HUES64 (cell line): ENCODE measurements around the gene SMAD7.
A peak's percentile ranks its signal among the peaks of the same experiment; 100 is the strongest.

Experiments used
- H3K27ac ChIP-seq: 2 replicates; pipeline ENCODE4 v1.7.0; 2013; ENCODE audit warnings: low read depth, low read length, inconsistent platforms
- H3K27me3 ChIP-seq: 2 replicates; pipeline ENCODE4 v1.6.1; 2013; ENCODE audit warnings: mild to moderate bottlenecking, low read length; ENCODE audit not compliant: insufficient read depth
- H3K36me3 ChIP-seq: 2 replicates; pipeline ENCODE4 v1.6.1; 2013; ENCODE audit warnings: mild to moderate bottlenecking, low read length; ENCODE audit not compliant: insufficient read depth
- H3K4me1 ChIP-seq: 2 replicates; pipeline ENCODE4 v1.6.1; 2013; ENCODE audit warnings: mild to moderate bottlenecking, low read length, moderate library complexity; ENCODE audit not compliant: insufficient read depth
- H3K4me3 ChIP-seq: 2 replicates; pipeline ENCODE4 v1.5.1; 2013; ENCODE audit warnings: mild to moderate bottlenecking, low read length, moderate library complexity
- H3K9ac ChIP-seq: 2 replicates; pipeline ENCODE4 v1.6.1; 2013; ENCODE audit warnings: mild to moderate bottlenecking, low read depth, low read length
- H3K9me3 ChIP-seq: 2 replicates; pipeline ENCODE4 v1.6.1; 2013; ENCODE audit warnings: low read depth, low read length; ENCODE audit not compliant: insufficient read depth
- WGBS: fragments of 150-250, 120-280 bp; methylation state at CpG from one replicate; pipeline ENCODE4 v1.1.7; 2013; ENCODE audit warnings: missing lambda C conversion rate; 5-methylcytosine and 5-hydroxymethylcytosine counted together

SMAD7 gene

GRCh38 chr18:48949606-48950535, 894 bp downstream of the SMAD7 start:
- WGBS = under 1% methylated on average over 79 of the region's 79 CpGs
- Histone ChIP-seq H3K27ac (0 out of 2 replicates have a peak overlapping the region, but pooled peaks have one; percentile 4), H3K9ac (peak overlapping the region; percentile 76), H3K9me3 (no peaks in the 10 kb centered on the region), H3K27me3 (peaks cover 13% of the 10 kb centered on the region; the same call in 1 of the 2 replicates), H3K36me3 (peaks cover 25% of the 10 kb centered on the region), H3K4me1 (peaks cover 34% of the 10 kb centered on the region), H3K4me3 (peak overlapping the region; percentile 73)

GRCh38 chr18:48949050-48949605, 1.6 kb downstream of the SMAD7 start:
- Histone ChIP-seq H3K9ac (peak overlapping the region; percentile 76), H3K27ac (no peak overlapping the region; the same call in 1 of the 2 replicates), H3K4me3 (peak overlapping the region; percentile 73), H3K27me3 (peaks cover 12% of the 10 kb centered on the region; the same call in 1 of the 2 replicates), H3K4me1 (peaks cover 39% of the 10 kb centered on the region), H3K9me3 (no peaks in the 10 kb centered on the region), H3K36me3 (peaks cover 29% of the 10 kb centered on the region)
- under 1% methylated on average over 27 of the region's 27 CpGs for WGBS

DNA sequence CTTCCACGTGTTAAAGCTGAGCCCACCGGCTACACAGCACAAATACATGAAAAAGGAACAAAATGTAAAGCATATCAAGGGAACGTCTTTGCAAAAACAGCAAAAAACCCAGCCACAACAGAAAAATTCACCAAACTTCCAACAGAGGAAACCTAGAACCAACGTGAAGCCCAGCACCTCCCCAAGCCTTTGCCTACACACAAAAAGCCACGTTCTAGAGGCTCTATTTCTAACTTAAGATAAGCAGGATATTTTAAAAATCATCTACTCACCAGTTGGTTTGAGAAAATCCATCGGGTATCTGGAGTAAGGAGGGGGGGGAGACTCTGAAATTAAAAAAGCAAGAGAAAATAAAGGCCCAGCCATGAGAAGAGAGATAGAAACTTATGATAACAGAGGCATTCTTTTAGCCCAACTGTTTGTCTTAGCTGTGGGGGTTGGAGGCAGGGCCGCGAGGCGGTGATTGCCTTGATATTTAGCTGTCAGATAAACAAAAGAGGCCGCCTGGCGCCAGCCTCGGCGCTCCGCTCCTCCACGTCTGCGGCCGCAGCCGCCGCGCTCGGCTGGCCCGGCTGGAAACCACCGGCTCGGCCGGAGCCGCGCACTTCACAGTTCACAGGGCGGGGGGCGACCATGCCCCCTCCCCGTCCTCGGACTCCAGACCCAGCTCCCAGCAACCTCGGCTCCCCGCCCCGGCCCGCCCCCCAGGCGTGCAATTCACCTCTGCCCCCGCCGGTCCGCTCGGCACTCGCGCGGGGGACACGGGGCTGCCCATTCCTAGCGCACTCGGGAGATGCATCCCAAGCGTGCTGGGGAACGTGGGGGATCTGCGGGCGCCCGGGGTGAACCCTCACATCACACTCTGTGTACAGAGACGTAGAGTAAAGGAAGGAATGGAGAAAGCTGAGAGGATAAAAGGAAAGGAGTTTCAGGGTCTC, 2.4 kb downstream of the SMAD7 start:
- Histone ChIP-seq H3K27me3 (peaks cover 12% of the 10 kb centered on the region; the same call in 1 of the 2 replicates), H3K9ac (peak overlapping the region; percentile 76), H3K36me3 (peaks cover 32% of the 10 kb centered on the region), H3K9me3 (no peaks in the 10 kb centered on the region), H3K27ac (no peak overlapping the region; the same call in 1 of the 2 replicates), H3K4me3 (peak overlapping the region; percentile 73), H3K4me1 (peaks cover 46% of the 10 kb centered on the region)
- under 1% methylated on average over 49 of the region's 52 CpGs for WGBS

GRCh38 chr18:48947560-48947959, 3.2 kb downstream of the SMAD7 start:
- 55% methylated on average over 3 of the region's 3 CpGs for WGBS
- Histone ChIP-seq H3K4me1 (peaks cover 49% of the 10 kb centered on the region), H3K9ac (no peak overlapping the region), H3K4me3 (peak overlapping the region; percentile 73), H3K27ac (no peak overlapping the region), H3K27me3 (peaks cover 12% of the 10 kb centered on the region; the same call in 1 of the 2 replicates), H3K9me3 (no peaks in the 10 kb centered on the region), H3K36me3 (peaks cover 36% of the 10 kb centered on the region)

DNA sequence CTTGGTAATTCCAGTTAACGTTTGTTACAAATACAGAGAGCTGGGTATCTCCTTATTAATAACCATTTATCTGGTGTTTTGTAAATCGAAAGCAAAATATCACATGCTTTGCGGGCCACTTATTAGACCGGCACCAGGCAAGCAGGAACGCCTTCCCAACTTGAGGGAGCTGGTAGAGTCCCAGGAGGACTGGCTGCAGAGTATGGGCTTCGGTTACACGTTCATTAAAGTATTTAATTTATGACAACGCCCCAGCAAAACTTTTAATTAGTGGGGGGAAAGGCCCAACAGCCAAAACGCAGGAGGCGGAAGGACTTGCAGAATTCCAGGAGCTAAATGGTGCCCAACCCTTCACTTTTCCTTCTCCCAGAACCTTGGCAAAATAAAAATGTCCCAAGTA, 3.7 kb downstream of the SMAD7 start:
- H3K27me3 ChIP-seq = peaks cover 12% of the 10 kb centered on the region; the same call in 1 of the 2 replicates
- H3K27ac ChIP-seq = no peak overlapping the region
- H3K9me3 ChIP-seq = no peaks in the 10 kb centered on the region
- WGBS = 73% methylated on average over 10 of the region's 10 CpGs
- peaks cover 38% of the 10 kb centered on the region for H3K36me3 ChIP-seq
- H3K4me3 ChIP-seq = peak overlapping the region; percentile 73
- H3K9ac ChIP-seq = no peak overlapping the region
- peaks cover 52% of the 10 kb centered on the region for H3K4me1 ChIP-seq

- Histone ChIP-seq H3K27me3 (peaks cover 12% of the 10 kb centered on the region; the same call in 1 of the 2 replicates), H3K4me1 (peaks cover 59% of the 10 kb centered on the region), H3K27ac (no peak overlapping the region), H3K36me3 (peaks cover 45% of the 10 kb centered on the region), H3K9me3 (no peaks in the 10 kb centered on the region), H3K9ac (no peak overlapping the region), H3K4me3 (peak overlapping the region; percentile 73)
- WGBS = 63% methylated on average over 8 of the region's 8 CpGs
These were observed 4.4 kb downstream of the SMAD7 start for GRCh38 chr18:48946329-48946835.

DNA sequence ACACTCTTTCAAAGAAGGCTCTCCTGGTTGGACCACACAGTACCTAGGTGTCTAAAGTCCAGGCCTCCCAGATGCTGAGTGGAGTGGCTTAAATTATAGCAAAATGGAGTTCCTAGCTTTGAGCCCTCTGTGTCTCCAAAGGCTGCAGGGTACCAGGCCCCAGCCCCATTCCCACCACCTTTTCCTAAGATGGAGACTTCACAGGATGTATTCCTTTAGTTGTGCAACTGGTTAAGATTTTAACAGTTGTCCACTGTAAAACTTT, 4.9 kb downstream of the SMAD7 start:
- Histone ChIP-seq H3K4me3 (peak overlapping the region; percentile 73), H3K9me3 (no peaks in the 10 kb centered on the region), H3K4me1 (peaks cover 64% of the 10 kb centered on the region), H3K36me3 (peaks cover 50% of the 10 kb centered on the region), H3K27ac (no peak overlapping the region), H3K27me3 (peaks cover 9% of the 10 kb centered on the region; the same call in 1 of the 2 replicates), H3K9ac (no peak overlapping the region)

GRCh38 chr18:48944634-48945033, 6.1 kb downstream of the SMAD7 start:
- peaks cover 74% of the 10 kb centered on the region for H3K4me1 ChIP-seq
- no peak overlapping the region for H3K9ac ChIP-seq
- 78% methylated on average over 7 of the region's 7 CpGs for WGBS
- H3K9me3 ChIP-seq = no peaks in the 10 kb centered on the region
- H3K27me3 ChIP-seq = 0 out of 2 replicates have a peak, but pooled peaks cover 4% of the 10 kb centered on the region
- H3K27ac ChIP-seq = no peak overlapping the region
- peaks cover 53% of the 10 kb centered on the region for H3K36me3 ChIP-seq
- H3K4me3 ChIP-seq = no peak overlapping the region

- no peak overlapping the region for H3K9ac ChIP-seq
- no peak overlapping the region for H3K4me3 ChIP-seq
- H3K9me3 ChIP-seq = no peaks in the 10 kb centered on the region
- H3K27me3 ChIP-seq = no peaks in the 10 kb centered on the region
- no peak overlapping the region for H3K27ac ChIP-seq
- H3K4me1 ChIP-seq = peaks cover 77% of the 10 kb centered on the region
- peaks cover 53% of the 10 kb centered on the region for H3K36me3 ChIP-seq
- WGBS = 87% methylated on average over 8 of the region's 8 CpGs
These were observed 6.8 kb downstream of the SMAD7 start for GRCh38 chr18:48943736-48944527.

DNA sequence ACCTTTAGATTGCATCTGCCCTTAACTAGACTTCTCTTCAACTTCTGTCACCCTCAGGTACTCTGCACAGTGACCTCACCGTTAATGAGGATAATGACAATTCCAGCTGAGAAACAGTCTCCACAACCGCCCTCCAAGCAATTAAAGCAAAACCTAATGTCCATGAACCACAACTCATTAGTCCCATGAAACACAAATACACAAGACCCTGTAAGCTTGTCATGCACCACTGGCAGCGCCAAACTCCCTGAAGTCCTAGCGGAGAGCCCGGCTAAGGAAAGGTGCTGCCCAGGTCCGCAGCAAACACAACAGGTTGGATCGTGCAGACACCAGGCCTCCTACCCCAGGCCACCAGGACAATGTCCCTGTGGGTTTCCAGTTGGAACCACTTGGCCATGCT, 7.4 kb downstream of the SMAD7 start:
- no peak overlapping the region for H3K27ac ChIP-seq
- H3K9ac ChIP-seq = no peak overlapping the region
- 90% methylated on average over 7 of the region's 7 CpGs for WGBS
- H3K27me3 ChIP-seq = no peaks in the 10 kb centered on the region
- no peak overlapping the region for H3K4me3 ChIP-seq
- peaks cover 55% of the 10 kb centered on the region for H3K36me3 ChIP-seq
- peaks cover 82% of the 10 kb centered on the region for H3K4me1 ChIP-seq
- no peaks in the 10 kb centered on the region for H3K9me3 ChIP-seq
